GM19455 (cell line): Measurements from ENCODE around the gene SPOPL.

Experiments used
- ATAC-seq: cut with Tn5 transposase; IDR thresholded peaks from one replicate; pipeline ENCODE4 v1.9.1; 2021; ENCODE audit not compliant: unreplicated experiment

Gene SPOPL

DNA sequence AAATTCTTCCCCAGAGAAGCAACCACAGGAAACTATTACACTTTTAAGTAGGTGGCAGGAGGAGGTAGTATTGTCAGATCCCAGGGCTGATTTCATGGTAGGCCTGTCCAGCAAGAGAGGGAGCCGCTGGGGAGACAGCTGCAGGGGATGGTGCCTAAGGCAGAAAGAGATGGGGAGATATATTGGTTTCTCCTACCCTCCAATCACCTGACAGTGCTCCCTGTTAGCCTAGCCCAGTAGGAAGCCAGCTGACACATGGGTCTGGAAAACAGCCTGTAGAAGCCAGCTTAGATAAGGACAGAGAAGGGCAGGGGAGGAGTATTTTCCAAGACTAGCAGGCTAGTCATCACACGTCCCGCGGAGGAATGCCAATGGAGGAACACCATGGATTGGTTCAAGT lies 8.2 kb upstream of the SPOPL start:
- ATAC-seq, result no peak

GRCh38 chr2:138494265-138494966 lies 7.2 kb upstream of the SPOPL start:
- no peak for ATAC-seq

DNA sequence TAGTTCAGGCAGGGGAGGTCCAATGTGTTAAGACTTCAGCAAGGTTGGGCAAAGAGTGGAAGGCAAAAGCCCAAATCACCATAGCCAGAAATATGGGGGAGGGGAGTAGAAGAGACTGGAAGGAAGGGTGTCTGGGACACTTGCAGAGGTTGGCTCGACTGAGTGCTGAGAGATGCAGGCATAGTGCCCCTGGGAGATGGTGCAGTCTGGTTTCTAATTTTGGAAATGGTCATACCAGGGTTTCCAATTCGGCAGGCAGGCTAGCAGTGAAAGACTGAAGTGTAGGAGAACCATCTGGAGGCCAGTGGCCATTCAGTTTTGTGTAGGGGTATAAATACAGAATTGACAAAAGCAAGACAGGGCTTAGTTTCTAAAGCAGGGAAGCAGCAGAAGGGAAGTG lies 6.2 kb upstream of the SPOPL start:
- no peak for ATAC-seq

- ATAC-seq, result no peak
Observed at GRCh38 chr2:138496096-138496651, 5.4 kb upstream of the SPOPL start.

DNA sequence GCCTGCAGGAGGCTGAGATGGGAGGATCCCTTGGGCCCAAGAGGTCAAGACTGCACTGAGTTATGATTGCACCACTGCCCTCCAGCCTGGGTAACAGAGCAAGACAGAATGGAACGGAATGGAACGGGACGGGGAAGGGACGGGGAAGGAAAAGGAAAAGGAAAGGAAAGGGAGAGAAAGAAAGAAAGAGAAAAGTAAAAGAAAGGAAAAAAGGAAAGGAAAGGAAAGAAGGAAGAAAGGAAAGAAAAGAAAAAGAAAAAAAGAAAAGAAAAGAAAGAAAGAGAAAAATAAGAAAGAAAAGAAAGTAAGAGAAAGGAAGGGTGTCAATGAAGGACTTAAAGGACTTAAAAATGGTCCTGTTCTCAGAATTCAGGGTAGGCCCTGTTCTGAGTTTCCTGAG lies 4.3 kb upstream of the SPOPL start:
- no peak for ATAC-seq

DNA sequence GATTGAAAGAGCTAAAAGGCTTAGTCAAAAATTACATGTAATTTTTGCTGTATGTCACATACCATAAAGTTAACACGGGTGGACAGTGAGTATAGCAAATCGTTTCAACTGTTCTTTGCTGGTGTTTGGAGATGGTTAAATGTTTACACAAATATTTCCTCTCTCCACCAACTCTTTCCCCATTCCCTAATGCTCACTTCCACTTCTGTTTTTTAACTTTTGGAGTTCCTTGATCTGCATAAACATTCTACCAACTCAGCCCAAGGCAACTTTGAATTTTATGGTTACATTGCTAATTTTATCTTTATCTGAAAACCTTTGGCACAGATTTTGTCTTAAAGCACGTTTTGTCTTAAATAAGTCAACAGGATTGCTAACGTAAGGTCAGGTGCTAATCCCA lies 1.9 kb upstream of the SPOPL start:
- no peak for ATAC-seq

DNA sequence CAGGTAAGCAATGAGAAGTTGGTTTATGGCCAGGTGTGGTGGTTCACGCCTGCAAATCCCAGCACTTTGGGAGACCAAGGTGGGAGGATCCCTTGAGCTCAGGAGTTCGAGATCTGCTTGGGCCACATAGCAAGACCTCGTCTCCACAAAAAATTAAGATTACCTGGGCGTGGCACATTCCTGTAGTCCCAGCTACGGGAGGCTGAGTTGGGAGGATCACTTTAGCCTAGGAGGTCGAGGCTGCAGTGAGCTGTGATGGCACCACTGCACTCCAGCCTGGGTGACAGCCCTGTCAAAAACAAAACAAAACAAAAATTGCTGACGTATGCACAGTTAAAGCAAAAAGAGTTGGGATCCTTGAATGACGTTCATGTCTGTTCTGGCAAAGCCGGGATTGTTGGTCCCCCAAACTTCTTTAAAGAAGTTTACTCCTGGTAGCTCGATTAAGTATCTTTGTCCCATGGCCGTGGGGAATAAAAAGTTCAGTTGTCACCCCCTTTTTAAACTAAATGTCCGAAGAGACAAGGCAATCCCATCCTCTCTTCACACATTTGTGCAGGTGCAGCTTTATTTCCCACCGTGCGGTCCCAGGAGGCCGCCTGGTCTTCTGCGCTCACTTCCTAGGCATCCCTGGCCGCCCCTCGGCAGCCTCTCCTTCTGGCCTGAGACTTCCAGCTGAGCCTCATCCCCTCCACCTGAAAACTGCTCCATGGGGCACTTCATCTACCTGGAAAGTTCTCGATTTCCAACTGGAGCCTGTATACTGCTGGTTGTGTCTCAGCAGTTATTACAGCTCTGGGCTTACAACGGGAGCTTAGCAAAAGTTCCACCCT lies 762 bp upstream of the SPOPL start:
- ATAC-seq, result peak; percentile 15

GRCh38 chr2:138502255-138503086 lies 901 bp downstream of the SPOPL start:
- peak; percentile 4 for ATAC-seq

DNA sequence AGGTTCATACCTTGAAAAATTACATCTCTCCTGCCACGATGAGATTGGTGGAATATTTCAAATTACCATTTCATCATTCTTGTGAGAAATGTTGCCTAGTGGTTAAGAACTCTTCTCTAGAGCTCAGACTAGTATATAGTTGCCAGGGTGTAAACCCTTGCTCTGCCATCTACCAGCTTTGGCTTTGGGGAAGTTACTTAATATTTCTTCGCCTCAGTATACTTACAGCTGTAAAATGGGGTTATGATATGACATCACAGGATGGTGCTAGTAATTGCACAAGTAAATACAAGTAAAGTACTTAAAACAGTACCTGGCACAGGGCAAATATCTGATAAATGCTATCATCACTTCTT lies 1.5 kb downstream of the SPOPL start:
- ATAC-seq, result no peak

- ATAC-seq, result no peak
Observed at GRCh38 chr2:138503652-138504051, 2.1 kb downstream of the SPOPL start.

DNA sequence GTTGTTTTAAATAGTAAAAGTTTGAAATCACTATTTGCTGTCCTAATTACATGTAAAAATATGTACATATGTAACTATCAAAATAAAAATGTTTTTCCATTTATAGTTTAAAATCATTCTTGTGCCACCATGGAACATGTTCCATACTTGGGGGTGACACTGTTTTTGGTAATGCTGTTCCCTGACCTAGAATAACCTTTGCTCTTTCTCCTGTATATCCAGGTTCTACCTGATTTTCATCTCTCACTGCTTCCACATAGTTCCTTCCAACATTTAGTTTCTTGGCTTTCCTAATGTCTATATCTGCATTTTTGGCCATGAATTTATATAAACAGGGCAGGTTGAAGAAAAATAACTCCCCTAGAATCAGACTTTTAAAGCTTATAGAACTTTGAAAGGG lies 2.5 kb downstream of the SPOPL start:
- no peak for ATAC-seq

DNA sequence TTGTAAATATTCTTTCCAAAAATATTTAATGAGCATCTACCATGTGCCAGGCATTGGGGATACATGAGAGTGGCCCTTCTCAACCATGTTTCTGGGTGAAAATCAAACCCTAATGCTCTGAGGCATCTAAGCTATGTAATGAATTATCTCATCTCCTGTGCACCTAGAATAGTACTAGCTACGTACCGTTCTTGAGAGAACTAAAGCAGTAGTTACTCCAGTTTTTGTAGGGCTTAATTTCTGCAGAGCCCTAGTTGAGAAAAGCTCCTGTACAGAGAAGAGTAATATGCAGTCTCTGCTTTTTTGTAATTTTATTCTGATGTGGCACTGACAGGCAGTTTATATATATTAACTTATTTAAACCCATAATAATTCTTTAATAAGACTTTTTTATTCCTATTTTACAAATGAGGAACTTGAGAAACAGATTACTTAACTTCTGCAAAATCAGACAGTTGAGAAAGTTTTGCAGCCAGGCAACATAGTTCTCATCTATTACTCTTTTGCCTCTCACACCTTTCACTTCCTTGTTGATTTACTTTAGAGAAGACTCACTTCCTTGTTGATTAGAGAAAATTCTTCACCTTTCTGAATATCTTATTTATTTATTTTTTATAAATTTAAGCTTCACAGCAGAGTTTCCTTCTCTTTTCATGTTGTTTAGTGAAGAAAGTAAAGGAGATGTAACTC lies 3.1 kb downstream of the SPOPL start:
- no peak for ATAC-seq

DNA sequence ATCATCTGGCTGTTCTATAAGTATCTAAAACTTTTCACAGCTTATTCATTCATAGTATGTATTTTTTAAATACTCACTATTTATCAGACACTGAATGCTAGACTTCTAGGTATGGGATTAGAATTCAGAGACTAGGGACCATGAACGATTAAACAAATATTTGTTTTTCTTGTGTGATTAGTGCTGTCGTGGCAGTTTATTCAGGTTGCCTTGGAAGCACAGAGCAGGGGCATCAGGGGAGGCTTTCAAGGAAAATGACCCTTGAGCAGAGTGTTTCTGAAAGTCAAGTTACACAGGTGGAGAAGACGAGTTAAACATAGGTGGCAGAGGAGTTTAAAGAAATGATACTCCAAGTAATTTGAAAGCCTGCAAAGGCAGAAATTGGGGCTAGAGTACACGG lies 5.7 kb downstream of the SPOPL start:
- ATAC-seq, result no peak

DNA sequence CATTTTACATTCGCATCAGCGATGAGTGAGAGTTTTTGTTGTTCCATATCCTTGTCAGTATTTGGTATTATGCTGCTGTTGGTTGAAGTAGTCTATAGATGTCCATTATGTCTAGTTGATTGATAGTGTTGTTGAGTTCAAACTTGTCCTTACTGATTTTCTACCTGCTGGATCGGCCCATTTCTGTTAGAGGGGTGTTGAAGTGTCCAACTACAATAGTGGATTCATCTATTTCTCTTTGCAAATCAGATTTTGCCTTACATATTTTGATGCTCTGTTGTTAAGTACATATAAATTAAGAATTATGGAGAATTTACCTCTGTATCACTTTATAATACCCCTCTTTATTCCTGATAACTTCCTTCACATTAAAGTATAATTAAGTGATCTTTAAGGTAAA lies 8.7 kb downstream of the SPOPL start:
- ATAC-seq, result no peak

DNA sequence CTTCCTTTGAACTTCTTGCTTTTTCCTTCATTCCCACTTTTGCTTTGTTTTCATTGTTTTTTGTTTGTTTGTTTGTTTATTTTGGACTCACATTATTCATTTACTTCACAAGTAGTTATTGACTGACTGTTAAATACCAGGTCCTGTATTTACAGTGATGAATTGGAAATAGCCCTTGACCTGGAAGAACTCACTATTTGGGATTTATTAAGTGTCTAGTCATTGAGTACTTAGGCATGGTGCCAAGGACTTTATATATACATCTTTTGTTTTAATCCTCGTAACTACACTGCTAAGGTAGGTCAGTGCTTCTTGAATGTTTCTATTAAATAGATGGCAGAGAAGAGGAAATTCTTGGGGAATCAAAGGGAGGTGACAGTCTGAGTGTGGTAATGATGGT lies 11.1 kb downstream of the SPOPL start:
- no peak for ATAC-seq

DNA sequence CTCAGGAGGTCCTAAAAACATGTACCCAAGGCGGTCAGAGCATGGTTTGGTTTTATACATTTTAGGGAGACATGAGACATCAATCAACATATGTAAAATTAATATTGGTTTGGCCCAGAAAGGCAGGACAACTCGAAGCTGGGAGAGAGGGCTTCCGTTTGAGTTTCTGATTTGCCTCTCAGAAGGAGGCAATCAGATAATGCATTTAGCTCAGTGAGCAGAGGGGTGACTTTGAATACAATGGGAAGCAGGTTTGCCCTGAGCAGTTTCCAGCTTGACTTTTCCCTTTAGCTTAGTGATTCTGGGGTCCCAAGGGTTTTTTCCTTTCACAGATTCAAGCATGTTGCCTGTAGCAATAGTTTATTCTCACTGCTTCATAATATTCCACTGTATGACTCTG lies 12.6 kb downstream of the SPOPL start:
- no peak for ATAC-seq

DNA sequence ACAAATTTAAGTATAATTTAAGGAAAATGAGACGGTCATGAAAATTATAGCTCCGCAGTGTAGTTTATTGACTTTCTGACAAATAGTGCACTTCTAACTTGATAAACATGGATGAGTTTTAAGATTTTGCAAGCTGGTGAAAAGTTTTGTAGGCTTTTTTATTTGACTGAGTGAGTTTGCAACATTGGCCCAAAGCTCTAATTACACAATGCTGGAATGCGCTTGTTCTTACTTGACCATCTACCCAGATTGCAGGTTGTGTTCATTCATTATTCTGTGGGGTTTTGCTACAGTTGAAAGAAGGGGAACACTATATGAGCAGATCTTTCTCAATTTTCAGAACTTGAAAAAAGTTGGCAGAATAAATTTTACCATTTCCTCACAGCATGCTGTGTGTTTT lies 13.5 kb downstream of the SPOPL start:
- no peak for ATAC-seq

DNA sequence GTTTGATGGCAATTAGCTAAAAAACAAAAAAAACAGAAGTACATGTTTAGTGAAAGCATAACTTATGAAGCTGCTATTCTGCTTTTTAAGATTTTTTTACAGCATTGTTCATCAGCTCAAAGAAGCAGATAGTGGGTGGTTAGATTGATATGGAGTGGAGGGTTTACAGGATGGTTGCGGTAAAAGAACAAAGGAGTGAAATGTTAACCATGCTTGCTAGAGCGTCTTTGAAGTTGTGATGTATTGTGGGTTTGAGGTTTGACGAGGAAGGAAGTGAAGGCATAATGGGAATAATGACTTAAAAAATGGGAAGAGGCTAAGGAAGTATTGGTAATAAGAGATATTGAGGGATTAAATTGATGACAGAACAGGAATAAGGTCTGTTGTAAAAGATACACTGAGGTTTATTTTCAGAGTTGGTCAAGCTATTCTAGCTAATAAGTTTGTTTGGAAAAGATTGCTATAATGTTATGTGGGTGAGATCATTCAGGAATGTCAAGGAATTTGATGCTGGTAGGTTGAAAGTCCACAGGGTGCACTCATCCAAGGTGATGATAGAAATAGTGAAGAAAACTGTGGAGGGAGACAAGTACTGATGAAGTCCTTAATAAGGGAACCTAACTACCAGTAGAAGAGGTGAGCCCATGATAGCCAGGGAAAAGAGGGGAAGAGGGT lies 14.6 kb downstream of the SPOPL start:
- no peak for ATAC-seq

DNA sequence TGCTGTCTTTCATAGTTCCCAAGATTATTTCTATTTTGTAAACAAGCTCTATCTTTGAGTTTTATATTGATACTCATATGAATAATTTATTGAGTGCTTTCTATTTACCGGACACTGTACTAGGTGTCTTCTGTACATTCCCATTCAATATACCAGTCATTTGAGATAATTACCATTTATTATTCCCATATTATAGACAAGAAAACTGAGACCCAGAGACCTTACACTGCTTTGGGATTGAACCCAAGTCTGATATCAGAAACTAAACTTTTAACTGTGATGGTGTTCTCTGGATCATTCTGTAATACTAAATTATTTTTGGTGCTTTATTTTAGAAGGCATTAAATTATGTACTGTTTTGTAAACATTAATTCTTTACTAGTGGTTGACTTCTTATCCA lies 17.3 kb downstream of the SPOPL start:
- ATAC-seq, result no peak

GRCh38 chr2:138521821-138522220 lies 20.3 kb downstream of the SPOPL start:
- no peak for ATAC-seq
